A549 (cell line): ENCODE results near the gene OLIG1.

Experiments used
- EHMT2 ChIP-seq: fragments of 200-600 bp; sonication (generic); IDR thresholded peaks from 2 replicates; pipeline ENCODE4 v1.6.1; 2016; ENCODE audit warnings: antibody characterized with exemption, low read depth, mild to moderate bottlenecking, moderate library complexity
- EP300 ChIP-seq, 2 experiments: fragments of >200 bp; sonication (Bioruptor Twin); formaldehyde crosslinking; IDR thresholded peaks; 2 replicates in 1 of 2; 3 replicates in 1 of 2; pipeline ENCODE4 v1.6.1; 2016 to 2017
- HOXB5 ChIP-seq: fragments of 250-450 bp; sonication (Bioruptor Pico); IDR thresholded peaks from 2 replicates; pipeline ENCODE4 v1.5.0; 2020; ENCODE audit warnings: mild to moderate bottlenecking, moderate library complexity
- POLR2A ChIP-seq: IDR thresholded peaks from 2 replicates; pipeline ENCODE4 v1.6.1; 2012; ENCODE audit warnings: mild to moderate bottlenecking, low read length
- POLR2AphosphoS2 ChIP-seq: conservative IDR thresholded peaks from 2 replicates; pipeline ENCODE4 v1.6.1; 2012; ENCODE audit warnings: low read length, improper control_type of control experiment, inconsistent platforms
- TF ChIP-seq, protein P1 (sequence below): fragments of >200 bp; sonication (Bioruptor Twin); formaldehyde crosslinking; IDR thresholded peaks from 3 replicates; pipeline ENCODE4 v1.5.1; 2016
- TF ChIP-seq, protein P2 (sequence below): IDR thresholded peaks from 2 replicates; pipeline ENCODE4 v1.6.1; 2012; ENCODE audit warnings: low read depth, borderline replicate concordance
- TF ChIP-seq, protein P3 (sequence below): fragments of 450-650 bp; IDR thresholded peaks from 2 replicates; pipeline ENCODE4 v1.6.1; 2014; ENCODE audit warnings: antibody characterized with exemption

DNA sequence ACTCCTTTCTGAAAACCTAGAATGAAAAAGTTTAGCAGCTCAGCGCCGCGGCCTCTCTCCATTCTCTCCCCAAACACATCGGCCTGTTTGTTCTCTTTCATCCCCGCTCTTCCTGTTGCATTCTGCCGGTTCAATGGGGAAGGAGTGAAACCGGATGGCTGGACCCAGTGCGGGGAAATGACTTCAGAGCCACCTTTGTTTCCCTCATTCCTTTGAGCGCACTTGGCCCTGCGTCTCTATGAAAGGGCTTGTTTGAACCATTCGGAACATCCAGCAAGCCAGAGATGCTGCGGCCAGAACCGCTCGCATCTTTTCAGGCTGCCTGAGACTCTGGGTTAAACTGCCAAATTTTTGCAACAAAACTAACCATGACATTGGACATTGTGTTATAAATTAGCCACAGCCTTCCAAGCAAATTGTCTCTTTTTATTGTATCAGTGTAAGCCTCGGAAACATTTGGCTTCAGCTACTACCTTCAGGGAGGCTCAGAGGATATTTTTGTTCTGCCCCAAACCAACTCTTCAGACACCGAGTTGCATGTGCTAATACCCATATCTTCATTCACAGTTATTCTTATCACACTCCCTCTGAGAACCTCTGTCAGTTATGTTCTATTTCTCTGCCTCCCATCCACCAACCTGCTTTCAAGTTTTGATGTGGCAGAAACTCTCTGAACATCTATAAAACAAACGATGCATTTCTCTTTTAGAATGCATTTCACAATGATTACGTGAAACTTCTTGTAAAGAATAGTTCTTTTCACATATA is 5.1 kb upstream of the OLIG1 start:
- TF ChIP-seq EHMT2 = no peak
- no peak for TF ChIP-seq HOXB5 (CRISPR knock-in tag)
- no peak for TF ChIP-seq POLR2A
- TF ChIP-seq, protein P1, sequence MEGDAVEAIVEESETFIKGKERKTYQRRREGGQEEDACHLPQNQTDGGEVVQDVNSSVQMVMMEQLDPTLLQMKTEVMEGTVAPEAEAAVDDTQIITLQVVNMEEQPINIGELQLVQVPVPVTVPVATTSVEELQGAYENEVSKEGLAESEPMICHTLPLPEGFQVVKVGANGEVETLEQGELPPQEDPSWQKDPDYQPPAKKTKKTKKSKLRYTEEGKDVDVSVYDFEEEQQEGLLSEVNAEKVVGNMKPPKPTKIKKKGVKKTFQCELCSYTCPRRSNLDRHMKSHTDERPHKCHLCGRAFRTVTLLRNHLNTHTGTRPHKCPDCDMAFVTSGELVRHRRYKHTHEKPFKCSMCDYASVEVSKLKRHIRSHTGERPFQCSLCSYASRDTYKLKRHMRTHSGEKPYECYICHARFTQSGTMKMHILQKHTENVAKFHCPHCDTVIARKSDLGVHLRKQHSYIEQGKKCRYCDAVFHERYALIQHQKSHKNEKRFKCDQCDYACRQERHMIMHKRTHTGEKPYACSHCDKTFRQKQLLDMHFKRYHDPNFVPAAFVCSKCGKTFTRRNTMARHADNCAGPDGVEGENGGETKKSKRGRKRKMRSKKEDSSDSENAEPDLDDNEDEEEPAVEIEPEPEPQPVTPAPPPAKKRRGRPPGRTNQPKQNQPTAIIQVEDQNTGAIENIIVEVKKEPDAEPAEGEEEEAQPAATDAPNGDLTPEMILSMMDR = no peak
- TF ChIP-seq, protein P2, sequence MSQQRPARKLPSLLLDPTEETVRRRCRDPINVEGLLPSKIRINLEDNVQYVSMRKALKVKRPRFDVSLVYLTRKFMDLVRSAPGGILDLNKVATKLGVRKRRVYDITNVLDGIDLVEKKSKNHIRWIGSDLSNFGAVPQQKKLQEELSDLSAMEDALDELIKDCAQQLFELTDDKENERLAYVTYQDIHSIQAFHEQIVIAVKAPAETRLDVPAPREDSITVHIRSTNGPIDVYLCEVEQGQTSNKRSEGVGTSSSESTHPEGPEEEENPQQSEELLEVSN = no peak
- no peak for TF ChIP-seq POLR2AphosphoS2
- no peak for TF ChIP-seq EP300 (IDR thresholded peaks at IDR 0.05)
- TF ChIP-seq, protein P3, sequence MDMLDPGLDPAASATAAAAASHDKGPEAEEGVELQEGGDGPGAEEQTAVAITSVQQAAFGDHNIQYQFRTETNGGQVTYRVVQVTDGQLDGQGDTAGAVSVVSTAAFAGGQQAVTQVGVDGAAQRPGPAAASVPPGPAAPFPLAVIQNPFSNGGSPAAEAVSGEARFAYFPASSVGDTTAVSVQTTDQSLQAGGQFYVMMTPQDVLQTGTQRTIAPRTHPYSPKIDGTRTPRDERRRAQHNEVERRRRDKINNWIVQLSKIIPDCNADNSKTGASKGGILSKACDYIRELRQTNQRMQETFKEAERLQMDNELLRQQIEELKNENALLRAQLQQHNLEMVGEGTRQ = no peak
